ENCODE results near the gene SMO.

The SMO gene

GRCh38 chr7:129205987-129206785 is 17.8 kb downstream of the SMO start:
- Histone ChIP-seq H4K8ac (ENCODE audit: low read depth, low read length) (no peak overlapping the region), H3K36me3 (replicated peaks in 1 of 2; ENCODE audit: control insufficient read depth in 2 of 2, insufficient read depth in 2 of 2, low read length in 2 of 2) (peaks cover 41 to 92% of the 10 kb centered on the region in 2 donors)
- WGBS, 2 donors (ENCODE audit: extremely low coverage in 2 of 2, insufficient read length in 2 of 2, insufficient replicate concordance in 1 of 2) = no CpG with 5 or more reads among the region's 18 CpGs

GRCh38 chr7:129208667-129209066 is 20.2 kb downstream of the SMO start:
- no peak overlapping the region for H2BK120ac ChIP-seq (ENCODE audit: low read depth, low read length)
- no peak for DNase-seq (ENCODE audit: low spot score)
- no peak overlapping the region for H3K23ac ChIP-seq (ENCODE audit: low read depth, low read length, poor library complexity)
- H3K9me3 ChIP-seq (replicated peaks in 1 of 2; ENCODE audit: control insufficient read depth in 2 of 2, insufficient read depth in 1 of 2, low read depth in 1 of 2, low read length in 2 of 2) = no peaks in the 10 kb centered on the region
- no peak overlapping the region for H2AK5ac ChIP-seq (ENCODE audit: low read depth, low read length)
- H3K18ac ChIP-seq (ENCODE audit: low read length) = no peak overlapping the region
- no peak overlapping the region for H3K9ac ChIP-seq (ENCODE audit: low read depth, low read length, poor library complexity)
- no peak overlapping the region for H3K14ac ChIP-seq (ENCODE audit: low read length)
- H2BK5ac ChIP-seq (ENCODE audit: low read length) = no peak overlapping the region
- H3K4ac ChIP-seq (ENCODE audit: low read length) = no peak overlapping the region
- H3K27ac ChIP-seq (replicated peaks; ENCODE audit: low read length) = no peak overlapping the region
- no peaks in the 10 kb centered on the region for H3K27me3 ChIP-seq (ENCODE audit: control insufficient read depth in 3 of 3, insufficient read depth in 3 of 3, low read depth in 1 of 3, low read length in 3 of 3)
- H2BK15ac ChIP-seq (ENCODE audit: low read length) = no peak overlapping the region
- H4K91ac ChIP-seq (ENCODE audit: low read depth, low read length, poor library complexity) = no peak overlapping the region
- H3K79me1 ChIP-seq (ENCODE audit: low read depth, low read length) = peaks cover 4% of the 10 kb centered on the region
- no peak overlapping the region for H3K4me3 ChIP-seq (ENCODE audit: low read length in 2 of 2)
- peaks cover 58 to 89% of the 10 kb centered on the region in 2 donors for H3K36me3 ChIP-seq (replicated peaks in 1 of 2; ENCODE audit: control insufficient read depth in 2 of 2, insufficient read depth in 2 of 2, low read length in 2 of 2)
- WGBS, 2 donors (ENCODE audit: extremely low coverage in 2 of 2, insufficient read length in 2 of 2, insufficient replicate concordance in 1 of 2) = no CpG with 5 or more reads among the region's 9 CpGs
- no peak overlapping the region for H3K4me2 ChIP-seq (ENCODE audit: insufficient read depth, low read length, poor library complexity, severe bottlenecking)
- H4K8ac ChIP-seq (ENCODE audit: low read depth, low read length) = no peak overlapping the region
- H2BK12ac ChIP-seq (ENCODE audit: low read length) = no peak overlapping the region
- no peaks in the 10 kb centered on the region for H3K4me1 ChIP-seq (ENCODE audit: control insufficient read depth in 2 of 2, insufficient read depth in 1 of 2, low read depth in 1 of 2, low read length in 2 of 2)
- H2AFZ ChIP-seq (ENCODE audit: low read length) = no peak overlapping the region

More at GRCh38 chr7:129205987-129206785, 17.8 kb downstream of the SMO start:
- Histone ChIP-seq H3K27me3 (ENCODE audit: control insufficient read depth in 3 of 3, insufficient read depth in 3 of 3, low read depth in 1 of 3, low read length in 3 of 3) (no peaks in the 10 kb centered on the region), H3K14ac (ENCODE audit: low read length) (no peak overlapping the region), H3K4me3 (ENCODE audit: low read length in 2 of 2) (no peak overlapping the region), H3K18ac (ENCODE audit: low read length) (no peak overlapping the region), H2AFZ (ENCODE audit: low read length) (no peak overlapping the region), H2BK15ac (ENCODE audit: low read length) (no peak overlapping the region), H3K4me2 (ENCODE audit: insufficient read depth, low read length, poor library complexity, severe bottlenecking) (no peak overlapping the region), H3K23ac (ENCODE audit: low read depth, low read length, poor library complexity) (no peak overlapping the region), H3K4me1 (ENCODE audit: control insufficient read depth in 2 of 2, insufficient read depth in 1 of 2, low read depth in 1 of 2, low read length in 2 of 2) (no peaks in the 10 kb centered on the region), H3K27ac (replicated peaks; ENCODE audit: low read length) (no peak overlapping the region), H3K9me3 (replicated peaks in 1 of 2; ENCODE audit: control insufficient read depth in 2 of 2, insufficient read depth in 1 of 2, low read depth in 1 of 2, low read length in 2 of 2) (no peaks in the 10 kb centered on the region), H2BK12ac (ENCODE audit: low read length) (no peak overlapping the region), H3K9ac (ENCODE audit: low read depth, low read length, poor library complexity) (no peak overlapping the region), H2AK5ac (ENCODE audit: low read depth, low read length) (no peak overlapping the region), H3K79me1 (ENCODE audit: low read depth, low read length) (peaks cover 15% of the 10 kb centered on the region), H2BK5ac (ENCODE audit: low read length) (no peak overlapping the region), H3K4ac (ENCODE audit: low read length) (no peak overlapping the region), H2BK120ac (ENCODE audit: low read depth, low read length) (no peak overlapping the region), H4K91ac (ENCODE audit: low read depth, low read length, poor library complexity) (no peak overlapping the region)
- no peak for DNase-seq (ENCODE audit: low spot score)

GRCh38 chr7:129209067-129209926 is 20.9 kb downstream of the SMO start:
- Histone ChIP-seq H3K23ac (ENCODE audit: low read depth, low read length, poor library complexity) (no peak overlapping the region), H2BK120ac (ENCODE audit: low read depth, low read length) (no peak overlapping the region), H3K27ac (replicated peaks; ENCODE audit: low read length) (no peak overlapping the region), H2BK5ac (ENCODE audit: low read length) (no peak overlapping the region), H3K14ac (ENCODE audit: low read length) (no peak overlapping the region), H3K4ac (ENCODE audit: low read length) (no peak overlapping the region), H2AK5ac (ENCODE audit: low read depth, low read length) (no peak overlapping the region), H4K8ac (ENCODE audit: low read depth, low read length) (no peak overlapping the region), H3K79me1 (ENCODE audit: low read depth, low read length) (peaks cover 4% of the 10 kb centered on the region), H2BK15ac (ENCODE audit: low read length) (no peak overlapping the region), H2AFZ (ENCODE audit: low read length) (no peak overlapping the region), H3K18ac (ENCODE audit: low read length) (no peak overlapping the region), H3K9ac (ENCODE audit: low read depth, low read length, poor library complexity) (no peak overlapping the region), H4K91ac (ENCODE audit: low read depth, low read length, poor library complexity) (no peak overlapping the region), H3K9me3 (replicated peaks in 1 of 2; ENCODE audit: control insufficient read depth in 2 of 2, insufficient read depth in 1 of 2, low read depth in 1 of 2, low read length in 2 of 2) (peaks cover 3% of the 10 kb centered on the region in 2 donors), H3K4me2 (ENCODE audit: insufficient read depth, low read length, poor library complexity, severe bottlenecking) (no peak overlapping the region), H3K36me3 (replicated peaks in 1 of 2; ENCODE audit: control insufficient read depth in 2 of 2, insufficient read depth in 2 of 2, low read length in 2 of 2) (peaks cover 58 to 92% of the 10 kb centered on the region in 2 donors), H2BK12ac (ENCODE audit: low read length) (no peak overlapping the region), H3K27me3 (ENCODE audit: control insufficient read depth in 3 of 3, insufficient read depth in 3 of 3, low read depth in 1 of 3, low read length in 3 of 3) (no peaks in the 10 kb centered on the region), H3K4me1 (ENCODE audit: control insufficient read depth in 2 of 2, insufficient read depth in 1 of 2, low read depth in 1 of 2, low read length in 2 of 2) (no peaks in the 10 kb centered on the region), H3K4me3 (ENCODE audit: low read length in 2 of 2) (no peak overlapping the region)
- no CpG with 5 or more reads among the region's 15 CpGs for WGBS, 2 donors (ENCODE audit: extremely low coverage in 2 of 2, insufficient read length in 2 of 2, insufficient replicate concordance in 1 of 2)
- DNase-seq (ENCODE audit: low spot score) = no peak
